GM12801 (cell line): ENCODE data around the gene ARHGEF3.

Source experiments
- CTCF ChIP-seq: IDR thresholded peaks from one replicate; pipeline ENCODE4 v1.5.1; 2011; ENCODE audit warnings: control low read depth; ENCODE audit not compliant: insufficient read length; ENCODE audit errors: extremely low read depth

ARHGEF3 gene

GRCh38 chr3:56751056-56751707, 50.6 kb downstream of the ARHGEF3 start:
- TF ChIP-seq CTCF: no peak

- TF ChIP-seq CTCF: no peak
Measured at GRCh38 chr3:56748663-56749231, 53.0 kb downstream of the ARHGEF3 start.

- TF ChIP-seq CTCF: no peak
Measured at GRCh38 chr3:56747150-56747549, 54.6 kb downstream of the ARHGEF3 start.

- TF ChIP-seq CTCF: no peak
Measured at GRCh38 chr3:56744016-56744415, 57.7 kb downstream of the ARHGEF3 start.

- no peak for TF ChIP-seq CTCF
Measured at GRCh38 chr3:56742887-56743286, 58.9 kb downstream of the ARHGEF3 start.

- TF ChIP-seq CTCF: no peak
Measured at GRCh38 chr3:56739036-56739435, 62.7 kb downstream of the ARHGEF3 start.

- no peak for TF ChIP-seq CTCF
Measured at GRCh38 chr3:56737006-56737405, 64.7 kb downstream of the ARHGEF3 start.
